Endothelial cell (in vitro differentiated cells): ENCODE measurements around the gene DUSP2. TPM values are rescaled to one million over a fixed set of nuclear protein-coding genes. Genes with fewer than 3 reads are reported as not detected.
"Not testable (repeated sequence)": the region's sequence is repeated elsewhere in the genome, so short reads cannot be mapped to it uniquely, and the experiment has no call there.

Experiments
- DNase-seq: peaks from one replicate; pipeline ENCODE4 v3.0.0; 2021; ENCODE audit warnings: low spot score
- H3K27ac Mint-ChIP-seq: one replicate; pipeline ENCODE4 v1.8.0; 2021; ENCODE audit warnings: mixed read lengths, inconsistent platforms; ENCODE audit not compliant: unreplicated experiment
- H3K27me3 Mint-ChIP-seq: one replicate; pipeline ENCODE4 v1.8.0; 2021; ENCODE audit warnings: mild to moderate bottlenecking, moderate library complexity, mixed read lengths, inconsistent platforms; ENCODE audit not compliant: unreplicated experiment
- H3K36me3 Mint-ChIP-seq: one replicate; pipeline ENCODE4 v1.8.0; 2021; ENCODE audit warnings: mild to moderate bottlenecking, low read depth, mixed read lengths, inconsistent platforms; ENCODE audit not compliant: unreplicated experiment
- H3K4me1 Mint-ChIP-seq: one replicate; pipeline ENCODE4 v1.8.0; 2021; ENCODE audit warnings: mild to moderate bottlenecking, mixed read lengths, inconsistent platforms; ENCODE audit not compliant: unreplicated experiment
- H3K4me3 Mint-ChIP-seq: one replicate; pipeline ENCODE4 v1.8.0; 2021; ENCODE audit warnings: mild to moderate bottlenecking, mixed read lengths, inconsistent platforms; ENCODE audit not compliant: unreplicated experiment
- H3K9me3 Mint-ChIP-seq: one replicate; pipeline ENCODE4 v1.8.0; 2021; ENCODE audit warnings: mixed read lengths, inconsistent platforms; ENCODE audit not compliant: unreplicated experiment
- CTCF ChIP-seq: fragments of 200-600 bp; sonication (generic); IDR thresholded peaks from one replicate; pipeline ENCODE4 v1.5.0; 2021; ENCODE audit warnings: antibody characterized with exemption; ENCODE audit not compliant: unreplicated experiment
- total RNA-seq: library from RNA; stranded (reverse); fragmentation: NEBNext Ultra II Directional; extraction: Animal tissue kit (Norgen Biotek cat#: 25700); gene quantifications from one replicate; pipeline ENCODE4 v1.2.1, GENCODE V29; 2021; ENCODE audit not compliant: unreplicated experiment

Gene DUSP2
- total RNA-seq, 1 donor from 2014 or later, result not detected

- Mint-ChIP-seq H3K36me3 (no peaks in the 10 kb centered on the region), H3K9me3 (no peaks in the 10 kb centered on the region), H3K4me3 (no peak overlapping the region), H3K4me1 (peaks cover 8% of the 10 kb centered on the region), H3K27ac (no peak overlapping the region), H3K27me3 (peaks cover 18% of the 10 kb centered on the region)
- no peak for DNase-seq
- TF ChIP-seq CTCF, result no peak
Observed at GRCh38 chr2:96144481-96145035, 682 bp downstream of the DUSP2 start.

GRCh38 chr2:96143848-96144480, 1.3 kb downstream of the DUSP2 start:
- peak; percentile 32 for DNase-seq
- H3K27me3 Mint-ChIP-seq, result peaks cover 18% of the 10 kb centered on the region
- no peak overlapping the region for H3K27ac Mint-ChIP-seq
- no peaks in the 10 kb centered on the region for H3K36me3 Mint-ChIP-seq
- TF ChIP-seq CTCF, result no peak
- H3K4me1 Mint-ChIP-seq, result peaks cover 8% of the 10 kb centered on the region
- no peaks in the 10 kb centered on the region for H3K9me3 Mint-ChIP-seq
- no peak overlapping the region for H3K4me3 Mint-ChIP-seq

GRCh38 chr2:96143231-96143847, 1.9 kb downstream of the DUSP2 start:
- peaks cover 8% of the 10 kb centered on the region for H3K4me1 Mint-ChIP-seq
- H3K36me3 Mint-ChIP-seq, result no peaks in the 10 kb centered on the region
- H3K27me3 Mint-ChIP-seq, result peaks cover 18% of the 10 kb centered on the region
- H3K4me3 Mint-ChIP-seq, result no peak overlapping the region
- no peak for TF ChIP-seq CTCF
- no peaks in the 10 kb centered on the region for H3K9me3 Mint-ChIP-seq
- no peak for DNase-seq
- H3K27ac Mint-ChIP-seq, result no peak overlapping the region

- Mint-ChIP-seq H3K4me1 (peaks cover 8% of the 10 kb centered on the region), H3K4me3 (no peak overlapping the region), H3K27ac (no peak overlapping the region), H3K9me3 (no peaks in the 10 kb centered on the region), H3K27me3 (peaks cover 18% of the 10 kb centered on the region), H3K36me3 (no peaks in the 10 kb centered on the region)
- DNase-seq, result no peak
- TF ChIP-seq CTCF, result no peak
Observed at GRCh38 chr2:96142217-96143113, 2.8 kb downstream of the DUSP2 start.

- not testable (repeated sequence) for H3K4me1 Mint-ChIP-seq, H3K36me3 Mint-ChIP-seq, H3K9me3 Mint-ChIP-seq, H3K27ac Mint-ChIP-seq, H3K4me3 Mint-ChIP-seq, DNase-seq
- peaks cover 14% of the 10 kb centered on the region for H3K27me3 Mint-ChIP-seq
Observed at GRCh38 chr2:96141624-96141967, 3.6 kb downstream of the DUSP2 start.
